ENCODE results near the gene OXNAD1. TPM values are rescaled to one million over a fixed set of nuclear protein-coding genes. Genes with fewer than 3 reads are reported as not detected.
A peak's percentile ranks its signal among the peaks of the same experiment; 100 is the strongest.

OXNAD1 gene
- total RNA-seq, 2 experiments from 2014 or later: 26.9 to 27.1 TPM

DNA sequence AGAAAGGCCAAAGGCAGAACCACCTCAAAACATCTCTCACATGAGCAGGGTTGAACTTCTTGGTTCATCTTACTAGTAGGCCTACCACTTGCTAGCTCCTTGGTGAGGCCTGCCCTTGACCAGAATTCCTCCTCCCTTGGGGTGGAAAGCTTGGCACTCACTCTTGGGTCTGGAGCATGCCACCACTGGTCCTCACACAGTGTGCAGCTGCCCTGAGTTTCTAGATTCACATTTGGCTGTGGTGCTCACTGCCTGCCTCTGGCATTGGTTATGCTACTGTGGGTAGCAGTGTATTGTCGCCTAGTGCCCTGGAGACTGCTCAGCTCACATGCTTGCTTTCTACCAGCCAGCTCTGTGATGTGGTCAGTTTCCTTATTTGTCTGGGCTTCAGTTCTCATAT, 23.7 kb downstream of the OXNAD1 start:
- peak overlapping the region; percentile 81 for H3K4me3 Mint-ChIP-seq
- CTCF ChIA-PET: interaction anchor here (0.7 to 6.5 kb wide), 11 partner anchors 12 to 262 kb away, joined by 3 to 163 read pairs (median 5); partner anchors contain the start of genes DPH3, OXNAD1 and RFTN1
- peaks cover 68% of the 10 kb centered on the region for H3K36me3 Mint-ChIP-seq (ENCODE audit: low read depth)
- POLR2A ChIA-PET: interaction anchor here (0.7 to 5.5 kb wide), 10 partner anchors 13 to 863 kb away, joined by 3 to 60 read pairs (median 4); partner anchors contain the start of genes DPH3, OXNAD1 and RFTN1
- peaks cover 81% of the 10 kb centered on the region for H3K4me1 Mint-ChIP-seq
- H3K9me3 Mint-ChIP-seq: peaks cover 10% of the 10 kb centered on the region
- H3K27me3 Mint-ChIP-seq: no peaks in the 10 kb centered on the region
- peak; percentile 36 for DNase-seq
- H3K27ac Mint-ChIP-seq: peak overlapping the region; percentile 92

DNA sequence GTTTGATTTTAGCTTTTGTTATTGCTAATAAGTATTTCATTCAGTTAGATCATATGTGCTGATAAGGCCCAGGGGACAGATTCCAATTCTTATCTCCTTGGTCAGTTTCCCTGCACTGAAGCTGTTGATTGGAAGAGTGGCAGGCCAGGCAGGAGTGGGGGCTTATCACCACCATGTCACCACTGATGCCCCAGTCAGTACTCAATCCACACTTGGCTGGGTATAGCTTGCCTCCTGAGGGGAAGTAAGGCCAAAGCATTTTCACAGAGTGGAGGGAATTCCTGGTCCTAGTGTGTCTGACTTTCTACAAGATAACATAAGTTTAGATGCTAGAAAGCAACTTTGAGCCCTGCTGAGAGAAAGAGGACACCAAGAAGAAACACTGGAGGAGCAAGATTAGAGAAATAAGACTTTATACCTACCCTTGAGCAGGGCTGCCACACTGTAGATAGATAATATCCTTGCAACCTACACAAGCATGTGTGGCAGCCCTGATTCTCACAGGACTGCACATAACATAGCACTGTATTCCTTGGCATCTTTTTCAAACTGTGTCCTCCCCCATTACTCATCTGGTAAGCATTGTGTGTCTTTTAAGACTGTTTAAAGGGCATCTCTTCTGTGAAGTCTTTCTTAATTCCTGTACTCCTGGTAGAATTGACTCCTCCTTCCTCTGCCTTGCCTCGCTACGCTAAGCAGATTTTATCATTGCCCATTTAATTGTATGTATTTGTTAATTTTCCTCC, 24.3 kb downstream of the OXNAD1 start:
- CTCF ChIA-PET: interaction anchor here (0.7 to 6.5 kb wide), 15 partner anchors 8 to 560 kb away, joined by 3 to 163 read pairs (median 5); partner anchors contain the start of genes DPH3, OXNAD1 and RFTN1
- no peak for DNase-seq
- peak overlapping the region; percentile 92 for H3K27ac Mint-ChIP-seq

DNA sequence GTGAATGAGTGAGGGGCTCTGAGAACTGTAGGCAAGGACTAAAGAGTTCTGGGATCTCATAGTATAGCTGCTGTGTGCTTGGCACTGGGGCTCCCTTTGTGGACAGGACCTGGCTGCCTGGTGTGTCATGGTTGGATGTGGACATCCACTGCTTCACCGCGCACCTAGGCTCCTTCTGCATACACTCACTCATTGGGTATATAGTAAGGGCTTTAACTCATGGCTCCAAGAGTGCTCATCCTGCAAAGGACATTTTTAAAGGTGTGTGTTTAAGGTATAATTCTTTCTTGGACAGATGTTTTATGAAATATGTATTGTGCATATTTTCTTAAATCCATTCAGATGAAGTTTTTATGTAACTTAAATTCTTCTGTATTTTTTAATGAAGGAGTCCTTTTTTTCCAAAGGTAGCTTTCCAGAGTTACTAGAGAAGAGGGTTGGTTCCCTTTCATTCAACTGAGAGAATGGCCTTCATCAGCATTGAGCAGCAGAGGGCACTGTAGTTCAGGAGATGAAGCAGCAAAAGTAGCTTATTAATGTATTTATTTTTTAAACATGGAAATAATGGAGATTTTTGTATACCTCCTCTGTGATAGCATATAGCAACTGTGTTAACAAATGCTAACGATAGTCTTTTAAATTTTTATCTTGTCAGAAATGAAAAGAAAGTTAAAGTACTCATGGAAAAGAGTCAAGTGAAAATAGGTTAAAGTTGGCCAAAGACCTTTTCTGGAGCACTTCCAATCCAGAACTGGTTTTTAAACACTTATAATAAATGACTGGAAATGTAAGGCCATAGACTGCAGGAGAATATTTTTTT, 25.2 kb downstream of the OXNAD1 start:
- DNase-seq: peak; percentile 69
- H3K4me3 Mint-ChIP-seq: peak overlapping the region; percentile 81
- ChIA-PET POLR2A (interaction anchor here (1.0 to 5.5 kb wide), 9 partner anchors 11 to 861 kb away, joined by 3 to 60 read pairs (median 12); partner anchors contain the start of genes DPH3 and OXNAD1), CTCF (interaction anchor here (0.7 to 6.5 kb wide), 23 partner anchors 9 to 559 kb away, joined by 3 to 163 read pairs (median 4); partner anchors contain the start of genes DPH3 and OXNAD1)
- H3K4me1 Mint-ChIP-seq: peaks cover 83% of the 10 kb centered on the region
- H3K27me3 Mint-ChIP-seq: no peaks in the 10 kb centered on the region
- peaks cover 67% of the 10 kb centered on the region for H3K36me3 Mint-ChIP-seq (ENCODE audit: low read depth)
- peaks cover 13% of the 10 kb centered on the region for H3K9me3 Mint-ChIP-seq
- H3K27ac Mint-ChIP-seq: peak overlapping the region; percentile 92

More for the DNA sequence above, 24.3 kb downstream of the OXNAD1 start:
- POLR2A ChIA-PET: interaction anchor here (0.7 to 5.5 kb wide), 10 partner anchors 12 to 227 kb away, joined by 3 to 60 read pairs (median 8); partner anchors contain the start of genes DPH3 and OXNAD1
- peaks cover 84% of the 10 kb centered on the region for H3K4me1 Mint-ChIP-seq
- H3K4me3 Mint-ChIP-seq: peak overlapping the region; percentile 81
- peaks cover 13% of the 10 kb centered on the region for H3K9me3 Mint-ChIP-seq
- peaks cover 68% of the 10 kb centered on the region for H3K36me3 Mint-ChIP-seq (ENCODE audit: low read depth)
- H3K27me3 Mint-ChIP-seq: no peaks in the 10 kb centered on the region

DNA sequence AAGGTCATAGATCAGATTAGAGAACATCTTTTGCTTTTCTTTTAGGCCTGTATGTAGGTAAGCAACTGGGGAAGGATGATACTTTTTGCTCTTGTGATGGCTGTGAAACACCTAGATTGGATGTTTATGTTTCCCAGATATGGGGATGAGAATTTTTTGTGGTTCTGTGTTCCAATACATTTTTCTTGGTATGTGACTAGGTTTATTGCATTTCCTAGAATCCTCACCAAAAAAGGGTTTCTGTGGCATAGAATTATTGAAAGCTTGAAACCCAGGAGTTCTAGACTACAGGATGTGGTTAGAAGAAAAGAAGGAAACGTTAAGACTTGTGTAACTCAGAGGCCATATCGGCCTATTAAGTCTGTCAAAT, 25.8 kb downstream of the OXNAD1 start:
- ChIA-PET CTCF (interaction anchor here (0.9 to 6.5 kb wide), 22 partner anchors 9 to 558 kb away, joined by 3 to 163 read pairs (median 4); partner anchors contain the start of genes DPH3 and OXNAD1), POLR2A (interaction anchor here (1.0 to 5.5 kb wide), 10 partner anchors 10 to 861 kb away, joined by 3 to 60 read pairs (median 12); partner anchors contain the start of genes DPH3 and OXNAD1)
- peak overlapping the region; percentile 81 for H3K4me3 Mint-ChIP-seq
- peaks cover 83% of the 10 kb centered on the region for H3K4me1 Mint-ChIP-seq
- peaks cover 72% of the 10 kb centered on the region for H3K36me3 Mint-ChIP-seq (ENCODE audit: low read depth)
- H3K27me3 Mint-ChIP-seq: no peaks in the 10 kb centered on the region
- peak overlapping the region; percentile 92 for H3K27ac Mint-ChIP-seq
- H3K9me3 Mint-ChIP-seq: peaks cover 13% of the 10 kb centered on the region
- DNase-seq: no peak

DNA sequence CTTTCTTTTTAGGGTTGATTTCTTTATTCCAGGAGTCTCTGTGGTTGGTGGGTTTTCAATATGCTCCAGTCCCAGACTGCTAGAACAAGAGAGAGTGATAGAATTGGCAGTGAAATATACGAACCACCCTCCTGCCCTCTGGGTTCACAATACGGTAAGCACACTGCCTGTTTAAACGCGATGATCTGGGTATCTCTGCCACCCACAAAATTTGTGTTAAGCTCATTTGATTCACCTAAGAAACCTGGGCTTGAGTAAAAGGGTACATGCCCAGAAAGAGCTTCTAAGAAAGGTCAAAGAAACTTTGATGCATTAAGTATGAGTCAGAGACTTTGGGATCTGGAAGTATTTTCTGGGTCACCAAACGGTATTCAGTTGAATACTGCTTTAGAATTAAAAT, 29.8 kb downstream of the OXNAD1 start:
- ChIA-PET CTCF (interaction anchor here (0.6 to 2.4 kb wide), 4 partner anchors 10 to 190 kb away, joined by 3 to 20 read pairs (median 4); no protein-coding TSS in a partner anchor), POLR2A (interaction anchor here (1.0 to 1.7 kb wide), 2 partner anchors 9 to 17 kb away, joined by 3 to 4 read pairs; no protein-coding TSS in a partner anchor)
- no peak for DNase-seq
- H3K9me3 Mint-ChIP-seq: peaks cover 21% of the 10 kb centered on the region
- peaks cover 82% of the 10 kb centered on the region for H3K4me1 Mint-ChIP-seq
- no peaks in the 10 kb centered on the region for H3K27me3 Mint-ChIP-seq
- no peak overlapping the region for H3K4me3 Mint-ChIP-seq
- H3K27ac Mint-ChIP-seq: no peak overlapping the region
- peaks cover 77% of the 10 kb centered on the region for H3K36me3 Mint-ChIP-seq (ENCODE audit: low read depth)

DNA sequence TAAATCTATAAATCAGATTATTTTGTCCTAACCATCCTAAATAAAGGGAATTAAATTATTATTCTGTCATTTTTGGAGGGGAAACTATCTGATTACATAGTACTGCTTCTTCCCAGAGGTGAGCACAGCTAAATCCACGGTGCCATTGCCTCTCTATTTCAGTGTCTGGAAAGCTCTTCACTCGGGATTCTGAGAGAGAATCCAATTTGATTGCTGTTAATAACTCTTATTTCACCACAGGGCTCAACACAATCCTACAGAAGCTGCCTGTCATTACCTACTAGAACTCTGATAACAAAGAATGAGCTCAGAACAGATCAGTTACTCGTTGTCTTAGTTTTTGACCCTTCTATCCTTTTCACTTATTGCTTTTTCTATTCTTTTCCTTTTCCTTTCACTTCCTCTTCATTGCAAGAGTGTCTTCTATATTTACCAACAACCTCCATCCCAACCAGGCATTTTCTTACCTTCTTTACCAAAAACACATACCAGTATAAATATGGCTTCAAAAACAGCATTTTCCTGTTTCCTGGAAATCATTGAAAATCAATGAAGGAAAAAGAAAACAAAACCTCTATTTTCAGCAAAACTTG, 30.4 kb downstream of the OXNAD1 start:
- Mint-ChIP-seq H3K27ac (peak overlapping the region; percentile 32), H3K4me3 (no peak overlapping the region), H3K9me3 (peaks cover 21% of the 10 kb centered on the region), H3K27me3 (no peaks in the 10 kb centered on the region), H3K36me3 (ENCODE audit: low read depth) (peaks cover 77% of the 10 kb centered on the region), H3K4me1 (peaks cover 82% of the 10 kb centered on the region)
- POLR2A ChIA-PET: interaction anchor here (1.0 to 1.7 kb wide), 3 partner anchors 10 to 21 kb away, joined by 3 to 4 read pairs (median 3); no protein-coding TSS in a partner anchor
- CTCF ChIA-PET: interaction anchor here (0.6 to 2.4 kb wide), 4 partner anchors 9 to 189 kb away, joined by 3 to 20 read pairs (median 4); no protein-coding TSS in a partner anchor
- DNase-seq: no peak

DNA sequence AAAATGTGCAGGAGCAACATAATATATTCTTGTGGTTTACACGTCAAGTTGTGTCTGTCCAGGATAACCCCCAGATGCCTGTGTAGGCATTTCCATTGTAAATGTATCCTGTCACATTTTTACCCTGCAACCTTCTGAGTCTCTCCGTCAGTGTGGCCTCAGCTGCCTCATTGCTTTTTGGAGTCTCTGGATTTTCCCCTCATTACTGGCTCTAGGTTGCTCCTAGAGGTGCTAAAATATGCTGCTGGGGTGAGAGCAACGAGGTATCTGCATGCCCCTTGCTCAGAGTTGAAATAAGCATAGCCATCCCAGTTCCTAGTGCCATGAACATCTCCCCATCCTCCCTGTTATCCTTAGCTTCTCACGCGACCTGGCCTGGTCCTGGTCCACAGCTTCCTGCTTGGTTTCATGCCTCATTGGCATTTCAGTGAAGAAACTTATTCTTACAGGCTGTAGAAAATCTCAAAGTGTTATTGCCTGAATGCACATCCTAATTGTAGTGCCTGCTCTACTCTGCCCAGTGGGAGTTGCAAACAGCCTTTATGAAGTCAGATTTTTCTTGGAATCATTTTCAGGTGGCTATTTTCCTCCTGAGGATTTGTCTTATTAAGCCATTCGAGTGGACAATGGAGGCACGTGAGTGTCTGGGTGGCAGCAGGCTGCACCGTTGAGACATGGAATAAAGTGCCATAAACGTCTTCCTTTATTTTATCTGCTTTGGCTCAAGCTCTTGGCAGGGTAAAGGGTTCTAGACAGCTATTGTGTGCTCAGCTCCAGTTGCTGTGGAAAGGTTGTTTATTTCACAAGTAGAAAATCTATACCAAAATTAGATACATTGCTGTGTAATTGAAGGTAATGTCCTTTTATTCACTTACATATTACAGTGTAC, 33.2 kb downstream of the OXNAD1 start:
- Mint-ChIP-seq H3K36me3 (ENCODE audit: low read depth) (peaks cover 86% of the 10 kb centered on the region), H3K27me3 (no peaks in the 10 kb centered on the region), H3K4me1 (peaks cover 88% of the 10 kb centered on the region), H3K27ac (peak overlapping the region; percentile 43), H3K9me3 (peaks cover 15% of the 10 kb centered on the region), H3K4me3 (no peak overlapping the region)
- CTCF ChIA-PET: no interaction called here
- DNase-seq: no peak
- POLR2A ChIA-PET: interaction anchor here (1.0 kb wide), 1 partner anchor 12 kb away, joined by 3 read pairs; no protein-coding TSS in a partner anchor

DNA sequence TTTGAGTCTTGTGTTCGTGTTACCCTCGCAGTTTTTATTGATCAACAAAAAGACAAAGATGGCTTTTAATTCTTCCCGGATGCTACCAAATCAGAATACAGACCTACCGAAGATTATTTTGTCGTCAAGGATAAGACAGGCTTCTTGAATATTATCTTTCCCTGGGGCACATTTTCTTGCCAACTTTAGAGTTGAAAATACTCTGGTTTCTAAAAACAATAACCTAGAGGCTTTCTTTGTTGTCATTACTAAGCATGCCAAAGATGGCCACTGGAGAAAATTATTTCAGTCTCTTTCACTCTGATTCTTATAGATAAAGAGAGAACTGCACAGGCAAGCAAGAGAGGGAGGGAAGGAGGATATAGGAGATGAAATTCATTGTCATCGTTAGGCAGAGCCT, 33.9 kb downstream of the OXNAD1 start:
- H3K27ac Mint-ChIP-seq: peak overlapping the region; percentile 43
- DNase-seq: no peak
- peaks cover 9% of the 10 kb centered on the region for H3K9me3 Mint-ChIP-seq
- ChIA-PET POLR2A (interaction anchor here (1.0 kb wide), 1 partner anchor 13 kb away, joined by 3 read pairs; no protein-coding TSS in a partner anchor), CTCF (no interaction called here)
- H3K4me3 Mint-ChIP-seq: no peak overlapping the region
- peaks cover 83% of the 10 kb centered on the region for H3K36me3 Mint-ChIP-seq (ENCODE audit: low read depth)
- no peaks in the 10 kb centered on the region for H3K27me3 Mint-ChIP-seq
- H3K4me1 Mint-ChIP-seq: peaks cover 86% of the 10 kb centered on the region

DNA sequence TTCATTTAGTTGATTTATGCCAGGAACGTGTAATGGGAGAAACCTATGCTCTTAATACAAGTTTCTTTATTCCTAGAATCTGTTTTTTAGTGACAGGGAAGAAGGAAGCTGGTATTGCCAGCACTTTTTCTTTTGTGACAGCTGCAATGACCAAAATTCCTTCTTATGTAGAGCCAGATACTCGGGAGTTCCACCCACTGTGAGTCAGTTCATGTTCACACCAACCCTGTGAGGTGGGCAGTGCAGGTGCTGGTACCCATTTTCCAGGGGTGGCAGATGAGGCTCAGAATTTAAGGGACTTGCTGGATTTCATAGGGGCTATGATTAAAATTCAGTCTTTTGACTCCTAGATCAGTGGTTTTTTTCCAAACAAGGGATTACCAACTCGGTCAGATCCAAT, 34.7 kb downstream of the OXNAD1 start:
- H3K36me3 Mint-ChIP-seq (ENCODE audit: low read depth): peaks cover 86% of the 10 kb centered on the region
- no peak overlapping the region for H3K4me3 Mint-ChIP-seq
- H3K27ac Mint-ChIP-seq: peak overlapping the region; percentile 94
- DNase-seq: no peak
- H3K9me3 Mint-ChIP-seq: peaks cover 8% of the 10 kb centered on the region
- ChIA-PET POLR2A (interaction anchor here (2.4 to 3.0 kb wide), 5 partner anchors 9 to 35 kb away, joined by 10 to 36 read pairs (median 17); partner anchors contain the start of genes DPH3 and OXNAD1), CTCF (interaction anchor here (2.7 to 3.1 kb wide), 2 partner anchors 9 to 20 kb away, joined by 19 to 51 read pairs; no protein-coding TSS in a partner anchor)
- peaks cover 88% of the 10 kb centered on the region for H3K4me1 Mint-ChIP-seq
- H3K27me3 Mint-ChIP-seq: no peaks in the 10 kb centered on the region

DNA sequence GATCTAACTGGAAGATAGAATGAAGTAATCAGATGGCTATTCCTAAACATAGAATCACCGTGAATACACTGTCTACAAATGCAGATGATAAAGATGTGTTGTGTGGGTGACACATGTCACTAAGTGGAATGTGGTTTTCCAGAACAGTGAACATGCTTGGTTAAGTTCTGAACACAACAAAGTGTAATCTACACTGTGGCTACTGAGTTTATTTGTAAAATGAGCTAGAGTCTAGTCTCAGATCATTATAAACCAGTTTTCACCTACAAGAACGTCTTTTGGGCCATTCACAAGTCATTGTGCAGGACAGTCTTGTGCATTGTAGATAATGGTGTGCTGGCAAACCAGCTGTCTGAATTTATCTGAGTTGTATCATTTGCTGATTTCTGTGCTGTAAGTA, 35.3 kb downstream of the OXNAD1 start:
- Mint-ChIP-seq H3K27me3 (no peaks in the 10 kb centered on the region), H3K4me1 (peaks cover 89% of the 10 kb centered on the region), H3K27ac (peak overlapping the region; percentile 94), H3K36me3 (ENCODE audit: low read depth) (peaks cover 86% of the 10 kb centered on the region), H3K4me3 (no peak overlapping the region), H3K9me3 (peaks cover 8% of the 10 kb centered on the region)
- ChIA-PET CTCF (interaction anchor here (1.1 to 3.1 kb wide), 5 partner anchors 9 to 250 kb away, joined by 3 to 51 read pairs (median 15); no protein-coding TSS in a partner anchor), POLR2A (interaction anchor here (1.3 to 3.0 kb wide), 9 partner anchors 9 to 216 kb away, joined by 3 to 36 read pairs (median 10); partner anchors contain the start of genes DPH3 and OXNAD1)
- DNase-seq: no peak

DNA sequence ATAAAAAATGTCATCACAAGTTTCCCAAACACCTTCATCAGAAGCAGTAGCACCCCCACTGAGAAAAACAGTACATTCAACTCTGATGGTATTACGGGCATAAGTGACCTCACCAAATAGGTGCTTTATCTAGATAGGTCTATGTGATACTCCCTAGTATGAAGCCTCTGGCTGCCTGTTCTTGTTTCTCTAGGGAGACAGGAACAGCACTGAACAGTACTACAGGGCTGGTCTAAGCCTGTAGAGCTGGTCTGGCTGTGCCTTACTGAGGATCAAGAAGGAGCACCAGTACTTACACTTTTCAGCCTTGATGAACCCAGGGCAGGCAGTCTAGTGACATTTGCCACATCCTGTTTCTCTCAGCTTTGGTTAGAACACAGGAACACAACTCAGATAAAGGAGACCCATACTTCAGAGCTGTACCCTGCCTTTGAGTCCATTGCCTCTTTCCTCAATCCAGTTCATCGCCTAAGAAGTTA, 35.9 kb downstream of the OXNAD1 start:
- Mint-ChIP-seq H3K4me1 (peaks cover 89% of the 10 kb centered on the region), H3K36me3 (ENCODE audit: low read depth) (peaks cover 86% of the 10 kb centered on the region), H3K4me3 (peak overlapping the region; percentile 74), H3K27me3 (no peaks in the 10 kb centered on the region), H3K9me3 (peaks cover 8% of the 10 kb centered on the region), H3K27ac (peak overlapping the region; percentile 94)
- CTCF ChIA-PET: interaction anchor here (0.6 to 3.1 kb wide), 7 partner anchors 10 to 249 kb away, joined by 3 to 51 read pairs (median 5); no protein-coding TSS in a partner anchor
- POLR2A ChIA-PET: interaction anchor here (0.6 to 3.0 kb wide), 10 partner anchors 8 to 215 kb away, joined by 3 to 36 read pairs (median 10); partner anchors contain the start of genes DPH3 and OXNAD1
- peak; percentile 69 for DNase-seq
